GM12873 (cell line): ENCODE results near the gene GLB1L2.

ENCODE experiments used
- CTCF ChIP-seq: IDR thresholded peaks from 2 replicates; pipeline ENCODE4 v1.5.1; 2012; ENCODE audit warnings: low read depth, mild to moderate bottlenecking, moderate library complexity, low read length, control low read depth; ENCODE audit not compliant: insufficient read depth; ENCODE audit errors: missing control alignments

The GLB1L2 gene

GRCh38 chr11:134331354-134332188 is at the start of gene GLB1L2:
Gene GLB1L2 (plus strand): TSS chr11:134331988. CDS start chr11:134332062, 74 bp downstream.
- TF ChIP-seq CTCF = no peak

GRCh38 chr11:134282121-134283045 is 49.4 kb upstream of the GLB1L2 start:
- no peak for TF ChIP-seq CTCF

- no peak for TF ChIP-seq CTCF
These were observed 48.1 kb upstream of the GLB1L2 start for GRCh38 chr11:134283461-134284230.

- no peak for TF ChIP-seq CTCF
These were observed 44.2 kb upstream of the GLB1L2 start for GRCh38 chr11:134287561-134287960.

GRCh38 chr11:134288486-134288885 is 43.3 kb upstream of the GLB1L2 start:
- TF ChIP-seq CTCF = no peak

GRCh38 chr11:134289167-134289566 is 42.6 kb upstream of the GLB1L2 start:
- no peak for TF ChIP-seq CTCF

- no peak for TF ChIP-seq CTCF
These were observed 42.0 kb upstream of the GLB1L2 start for GRCh38 chr11:134289789-134290188.
